NCI-H748 (cell line): ENCODE results near the gene NCAM2.

Source experiments
- DNase-seq: peaks from one replicate; lab custom pipeline; 2025; ENCODE audit not compliant: unreplicated experiment; lab: John Stamatoyannopoulos, UW

The NCAM2 gene

DNA sequence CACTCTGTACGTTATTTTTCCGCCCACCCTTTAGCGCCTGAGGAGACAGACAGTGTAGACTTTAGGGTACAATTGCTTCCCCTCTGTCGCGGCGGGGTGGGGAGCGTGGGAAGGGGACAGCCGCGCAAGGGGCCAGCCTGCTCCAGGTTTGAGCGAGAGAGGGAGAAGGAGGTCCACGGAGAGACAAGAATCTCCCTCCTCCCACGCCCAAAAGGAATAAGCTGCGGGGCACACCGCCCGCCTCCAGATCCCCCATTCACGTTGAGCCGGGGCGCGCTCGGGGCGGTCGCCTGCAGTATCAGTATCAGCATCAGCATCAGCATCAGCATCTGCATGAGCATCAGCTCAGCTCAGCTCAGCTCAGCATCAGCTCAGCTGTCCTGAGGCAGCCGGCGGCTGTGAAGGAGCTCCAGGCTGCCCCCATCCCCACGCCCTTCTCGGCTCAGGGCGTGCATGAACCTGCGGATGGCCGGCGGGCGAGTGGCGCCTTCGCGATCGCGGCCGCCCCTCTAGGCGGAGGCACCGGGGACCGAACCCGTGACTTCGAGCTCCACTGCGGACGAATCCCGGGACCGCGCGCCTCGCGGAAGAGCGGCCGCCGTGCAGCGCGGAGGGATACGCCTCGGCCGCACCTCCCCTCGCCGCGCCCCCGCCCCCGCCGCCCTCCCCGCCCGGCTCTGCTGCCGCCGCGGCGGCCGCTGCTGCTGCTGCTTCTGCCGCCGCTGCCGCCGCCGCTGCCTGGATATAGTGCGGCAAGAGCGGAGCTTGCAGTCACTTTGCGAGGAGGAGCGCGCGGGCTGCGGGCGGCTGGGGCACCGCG lies at the start of gene NCAM2:
NCAM2 (plus strand) TSS at position 774 of the 820 bp plus-strand sequence.
- peak; percentile 86 for DNase-seq

DNA sequence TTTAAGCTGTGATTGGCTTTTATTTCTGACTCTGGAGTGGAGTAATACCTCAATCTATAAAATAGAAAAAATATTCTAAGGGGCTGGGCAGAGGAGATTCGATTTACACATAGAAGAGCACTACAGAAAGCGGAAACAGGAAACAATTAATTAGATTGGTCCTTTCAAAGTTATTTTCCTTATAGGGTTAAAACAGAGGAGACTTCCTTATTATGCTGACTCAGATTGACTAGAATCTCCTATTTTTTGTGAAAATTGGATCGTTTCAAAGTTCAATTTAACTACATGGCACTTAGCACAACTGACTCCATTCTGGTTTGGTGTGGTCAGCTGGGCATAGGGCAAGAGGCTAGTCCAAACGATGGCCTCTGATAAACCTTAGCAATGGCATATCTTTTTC lies 48.3 kb upstream of the NCAM2 start:
- DNase-seq: no peak

DNA sequence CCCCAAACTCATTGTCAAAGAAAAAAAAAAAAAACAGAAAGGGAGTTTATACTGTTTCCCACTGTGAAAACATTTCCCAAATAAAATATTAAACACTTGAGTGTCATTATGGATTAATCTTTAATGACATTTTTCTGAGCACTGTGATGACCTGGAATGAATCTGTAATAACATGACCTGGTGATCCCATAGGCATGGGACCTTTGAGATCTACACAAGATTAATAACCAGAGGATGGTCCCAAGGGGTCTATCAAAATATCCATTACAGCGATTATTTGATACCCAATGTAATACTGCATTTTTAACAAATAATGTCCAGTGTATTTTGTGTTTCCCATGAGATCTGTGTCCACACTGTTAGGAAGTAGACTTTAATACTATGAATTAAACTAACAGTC lies 32.4 kb upstream of the NCAM2 start:
- no peak for DNase-seq

DNA sequence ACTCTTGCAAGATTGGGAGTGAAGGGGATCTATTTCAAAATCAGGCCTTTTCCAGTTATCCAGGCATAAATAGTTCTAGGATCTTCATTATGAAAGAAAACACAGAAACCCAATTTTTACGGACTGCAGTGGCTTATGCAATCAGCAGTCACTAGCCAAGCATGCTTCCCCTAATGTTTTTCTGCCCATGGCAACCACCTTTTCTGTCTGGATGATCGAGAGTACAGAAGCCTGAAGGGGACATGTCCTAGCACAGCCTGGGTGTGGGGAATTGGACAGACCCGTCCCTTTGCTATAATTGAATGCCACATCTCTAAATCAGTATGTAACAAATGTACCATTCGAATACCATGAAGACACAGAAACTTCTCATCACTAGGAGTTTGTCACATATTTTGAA lies 29.8 kb upstream of the NCAM2 start:
- peak; percentile 5 for DNase-seq

DNA sequence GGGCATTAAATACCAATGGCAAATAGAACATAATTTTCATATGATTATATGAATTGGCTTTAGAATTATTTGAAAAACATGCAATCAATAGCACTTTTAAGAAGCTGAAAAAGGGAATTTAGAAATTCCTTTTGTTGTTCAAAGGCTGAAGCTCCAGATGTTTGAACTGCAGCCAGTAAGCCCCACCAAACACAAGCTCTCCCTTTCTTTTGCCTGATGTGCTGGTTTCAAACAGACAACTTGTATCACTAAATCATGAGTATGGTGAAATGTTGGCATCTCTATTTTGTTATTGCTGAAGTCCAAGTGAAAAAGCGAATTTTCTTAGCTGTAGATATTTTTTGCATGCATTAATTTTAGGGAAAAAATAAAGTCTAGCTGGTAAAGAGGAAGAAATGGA lies 27.5 kb upstream of the NCAM2 start:
- no peak for DNase-seq

DNA sequence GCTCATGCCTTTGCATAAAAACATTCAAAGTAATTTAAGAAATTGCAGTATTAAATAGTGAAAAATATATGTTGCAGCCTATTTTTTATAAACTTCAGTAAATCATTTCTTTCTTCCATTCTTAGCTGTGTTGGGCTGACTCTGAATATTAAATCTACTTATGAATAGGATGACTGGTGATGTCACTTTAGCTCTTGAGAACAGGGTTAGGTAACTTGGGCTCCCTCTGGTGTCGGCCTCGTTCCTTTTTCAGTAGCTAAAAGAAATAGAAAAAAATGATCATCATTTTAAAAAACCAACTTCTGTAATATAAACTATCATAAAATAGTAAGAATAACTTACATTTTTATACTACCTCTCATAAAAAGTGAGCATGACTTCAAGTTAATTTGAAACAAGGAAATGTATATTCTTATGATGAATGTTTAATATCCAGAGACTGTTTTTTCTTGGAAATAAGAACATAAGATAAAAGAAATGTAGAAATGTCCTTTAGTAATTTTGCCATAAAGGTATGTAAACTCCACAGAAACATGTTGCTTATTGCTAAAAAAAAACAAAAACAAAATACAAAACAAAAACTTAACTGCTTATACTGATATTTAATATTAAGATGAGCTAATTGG lies 26.8 kb upstream of the NCAM2 start:
- peak; percentile 69 for DNase-seq

DNA sequence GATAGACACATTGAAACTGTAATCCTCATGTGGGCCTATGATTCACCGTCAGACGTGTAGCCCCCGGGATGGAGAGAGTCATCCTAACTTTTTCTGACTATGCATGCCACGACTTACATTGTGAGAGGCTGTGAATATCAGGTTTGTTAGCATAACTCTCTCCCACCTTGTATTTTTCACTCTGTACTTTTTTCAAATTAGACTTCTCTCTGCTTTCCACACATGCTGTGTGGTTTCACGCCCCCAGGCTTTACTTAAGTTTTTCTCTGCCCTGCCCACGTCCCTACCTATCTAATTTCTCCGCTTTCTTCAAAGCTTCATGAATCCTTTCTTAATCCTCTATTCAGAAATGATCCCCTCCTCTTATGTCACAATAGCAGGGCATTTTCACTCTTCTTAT lies 3.4 kb upstream of the NCAM2 start:
- no peak for DNase-seq

DNA sequence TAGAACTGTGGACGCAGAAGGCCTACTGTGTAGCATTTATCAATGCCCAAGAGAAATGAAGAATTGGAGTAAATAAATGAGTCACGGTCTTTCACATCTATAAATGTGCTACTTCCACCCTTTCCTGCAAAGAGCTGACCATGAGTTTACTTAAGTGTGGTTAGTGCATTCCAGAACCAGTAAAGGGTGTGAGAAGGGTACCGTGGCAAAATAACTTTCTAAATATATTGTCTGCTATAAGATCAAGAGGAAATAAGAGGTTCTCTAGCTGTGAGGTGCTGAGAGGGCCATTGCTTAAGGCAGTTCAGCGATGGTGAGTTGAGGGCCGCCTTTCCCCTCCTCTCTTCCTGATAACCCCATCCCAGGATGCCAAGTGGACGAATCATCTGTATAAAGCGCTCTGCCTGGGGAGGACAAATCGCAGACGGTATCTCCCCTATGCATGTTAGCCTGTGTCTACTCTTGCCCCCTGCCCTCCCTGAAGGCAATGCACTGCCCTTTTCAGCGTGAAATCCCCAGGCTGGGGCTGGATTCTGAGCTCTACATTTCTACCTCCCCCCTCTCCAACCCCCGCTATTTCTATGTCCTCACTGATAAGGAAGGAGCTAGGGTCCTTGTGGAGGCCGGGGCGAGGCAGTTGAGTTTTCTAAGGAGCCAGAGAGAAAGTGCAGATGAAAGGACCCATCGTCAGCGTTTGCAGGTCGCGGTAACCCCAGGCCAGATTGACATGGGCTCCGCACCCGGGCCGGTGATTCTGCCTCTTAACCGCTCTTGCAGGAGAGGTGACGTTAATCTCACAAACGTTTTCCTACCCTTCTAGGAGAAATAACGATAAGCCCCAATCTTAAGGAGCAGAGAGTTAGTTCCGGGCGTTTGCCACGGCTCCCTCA lies 1.5 kb upstream of the NCAM2 start:
- DNase-seq: no peak

DNA sequence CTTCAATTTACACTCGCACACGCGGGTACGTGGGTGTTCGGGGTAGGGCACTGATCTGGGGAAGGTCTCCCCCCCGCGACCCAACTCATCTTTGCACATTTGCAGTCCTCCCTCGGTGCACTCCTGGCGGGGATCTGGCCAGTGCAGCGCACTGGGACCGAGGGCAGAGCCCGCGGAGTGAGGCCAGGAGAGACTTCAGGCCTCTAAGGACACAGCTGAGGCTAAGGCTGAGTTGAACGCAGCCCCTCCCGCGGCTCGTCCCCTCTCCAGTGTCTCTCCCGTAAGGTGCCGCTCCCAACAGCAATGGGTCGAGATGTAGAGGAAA lies 936 bp upstream of the NCAM2 start:
- DNase-seq: no peak

DNA sequence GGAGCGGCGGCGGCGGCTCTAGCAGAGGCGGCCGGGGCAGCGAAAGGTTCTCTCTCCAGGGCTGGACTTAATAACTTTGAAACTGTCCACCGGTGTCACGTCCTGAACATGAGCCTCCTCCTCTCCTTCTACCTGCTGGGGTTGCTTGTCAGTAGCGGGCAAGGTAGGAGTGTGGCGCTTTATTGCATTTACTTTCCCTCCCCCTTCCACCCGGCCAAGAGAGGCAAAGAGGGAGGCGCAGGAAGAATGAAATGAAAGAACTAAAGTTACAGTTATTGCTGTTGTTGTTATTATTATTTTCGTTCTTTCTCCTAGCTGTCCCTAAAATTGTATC lies 214 bp downstream of the NCAM2 start:
- DNase-seq: no peak

DNA sequence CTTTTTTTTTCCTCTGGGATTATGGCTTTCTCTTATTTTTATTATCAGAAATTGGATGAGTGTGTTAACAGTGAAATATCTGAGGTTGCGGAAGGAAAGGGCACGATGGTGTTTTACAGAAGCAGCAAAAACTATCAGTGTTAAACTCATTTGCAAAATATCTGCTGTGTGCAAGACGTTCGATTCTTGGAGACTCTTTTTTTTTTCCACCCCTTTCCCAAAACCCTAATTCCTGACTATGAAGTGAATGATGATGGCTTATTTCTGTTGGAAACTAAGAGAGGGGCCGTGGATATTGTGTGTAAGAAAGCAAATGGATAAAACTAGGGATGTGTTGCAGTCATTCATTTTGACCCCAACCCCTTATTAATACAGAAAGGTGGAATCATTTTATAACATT lies 677 bp downstream of the NCAM2 start:
- no peak for DNase-seq

DNA sequence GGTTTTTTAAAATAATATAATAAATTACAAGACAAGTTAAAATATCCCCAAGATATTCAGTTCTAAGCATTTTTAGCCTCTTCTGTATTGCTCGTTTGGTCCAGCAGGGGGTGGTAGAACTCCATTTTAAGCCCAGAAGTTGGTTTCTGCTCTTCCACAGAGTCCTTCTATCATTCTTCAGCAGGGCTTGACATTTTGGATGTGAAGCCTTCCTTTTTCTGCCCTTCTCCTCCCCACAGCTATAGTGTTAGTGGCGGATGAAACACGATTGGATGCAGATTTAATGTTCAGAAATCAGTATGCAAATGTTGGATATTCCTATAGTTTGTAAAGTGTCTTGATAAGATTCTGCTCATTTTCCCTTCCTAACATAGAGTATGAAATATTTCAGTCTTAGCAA lies 1.4 kb downstream of the NCAM2 start:
- DNase-seq: peak; percentile 51

DNA sequence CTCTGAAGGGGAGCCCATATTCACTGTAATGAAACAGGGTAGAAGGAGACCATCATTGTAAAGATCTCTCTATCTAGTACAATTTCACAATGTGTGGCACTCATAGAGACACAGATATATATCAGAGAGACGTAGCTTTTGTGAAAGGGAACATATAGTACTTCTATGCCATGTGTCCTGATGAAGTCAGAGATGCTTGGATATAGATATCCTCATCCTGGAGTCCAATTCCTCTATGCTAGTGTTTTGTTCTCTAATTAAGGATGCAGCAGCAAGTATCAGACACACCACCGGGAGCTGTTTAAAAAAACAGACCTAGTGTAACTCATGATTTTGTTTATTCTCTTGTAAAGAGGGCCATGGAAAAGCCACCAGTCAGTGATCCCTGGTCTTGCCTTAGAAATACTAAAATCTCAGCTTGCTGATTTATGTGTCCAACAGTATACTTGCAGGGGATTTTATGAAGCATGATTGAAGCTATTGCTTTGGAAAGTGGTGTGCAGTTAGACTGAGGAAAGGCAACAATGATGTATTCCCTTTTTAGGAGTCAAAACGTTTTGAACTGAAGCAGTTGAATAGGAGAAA lies 2.5 kb downstream of the NCAM2 start:
- DNase-seq: no peak

DNA sequence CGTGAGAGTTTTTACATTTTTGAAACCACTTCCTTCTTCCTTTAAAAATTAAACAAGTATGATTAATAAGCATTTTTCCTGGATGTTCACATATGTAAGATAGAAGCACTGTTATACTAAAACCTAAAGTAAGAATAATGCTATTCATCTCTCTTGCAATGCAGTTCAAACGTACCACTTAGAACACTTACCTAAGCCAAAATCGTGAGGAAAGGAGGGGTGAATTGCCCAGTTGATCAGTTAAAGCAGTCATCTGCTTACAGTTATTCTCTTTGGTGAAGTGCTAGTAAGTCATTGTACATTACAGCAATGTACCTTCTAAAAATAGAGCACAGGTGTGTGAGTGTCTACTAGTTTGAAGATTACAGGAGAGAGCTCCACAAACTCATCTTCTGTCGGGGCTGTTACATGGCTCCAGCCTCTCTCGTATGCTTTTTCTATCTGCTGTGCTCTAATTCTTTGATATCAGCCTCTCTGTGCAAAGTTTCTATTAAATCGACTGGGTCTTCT lies 3.4 kb downstream of the NCAM2 start:
- no peak for DNase-seq

DNA sequence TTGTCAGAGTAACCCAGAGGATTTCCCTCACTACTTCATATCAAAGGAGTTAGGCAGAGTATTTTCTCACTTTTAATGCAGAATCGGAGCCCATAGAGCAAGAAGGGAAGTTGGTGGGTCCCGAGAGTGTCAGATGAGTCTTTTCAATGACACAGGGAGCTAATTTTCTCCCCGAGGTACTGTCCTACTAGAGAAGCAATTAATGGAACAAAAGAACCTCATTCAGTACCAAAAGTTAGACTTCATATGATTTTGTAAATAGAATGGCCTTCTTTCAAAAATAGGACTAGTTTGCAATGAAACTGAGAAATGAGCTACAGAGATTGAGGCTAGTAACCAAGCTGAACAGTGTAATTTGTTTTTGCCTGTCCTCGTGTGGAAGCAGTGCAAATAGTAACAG lies 3.9 kb downstream of the NCAM2 start:
- DNase-seq: no peak

DNA sequence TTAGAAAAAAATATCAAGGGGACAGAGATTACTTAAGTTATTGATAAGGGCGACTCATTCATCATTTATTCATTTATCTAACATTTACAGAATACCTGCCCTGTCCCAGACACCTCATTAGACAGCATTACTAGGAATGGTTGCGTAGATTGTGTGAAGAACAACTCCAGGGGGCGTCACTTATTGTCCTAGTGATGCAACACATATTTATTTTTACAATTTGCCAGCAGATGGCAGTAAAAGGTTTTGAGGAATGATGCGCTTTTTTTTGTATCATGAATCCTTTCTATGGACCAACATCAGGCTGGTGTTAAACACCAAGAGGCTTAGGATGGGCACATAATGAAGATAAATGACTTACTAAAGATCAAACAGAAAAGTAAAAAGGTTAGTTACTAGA lies 5.5 kb downstream of the NCAM2 start:
- peak; percentile 73 for DNase-seq

DNA sequence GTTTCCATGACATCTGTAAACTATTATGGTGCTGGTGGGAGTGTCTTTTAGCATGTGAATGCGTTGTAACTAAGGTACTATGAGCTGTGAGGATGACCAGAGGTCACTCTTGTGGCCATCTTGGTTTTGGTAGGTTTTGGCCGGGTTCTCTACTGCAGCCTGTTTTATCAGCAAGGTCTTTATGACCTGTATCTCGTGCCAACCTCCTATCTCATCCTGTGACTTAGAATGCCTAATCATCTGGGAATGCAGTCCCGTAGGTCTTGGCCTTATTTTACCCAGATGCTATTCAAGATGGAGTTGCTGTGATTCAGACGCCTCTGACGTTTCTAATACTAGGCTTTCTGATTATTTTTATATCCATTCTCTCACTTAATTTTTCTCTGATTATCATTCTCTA lies 9.4 kb downstream of the NCAM2 start:
- no peak for DNase-seq

DNA sequence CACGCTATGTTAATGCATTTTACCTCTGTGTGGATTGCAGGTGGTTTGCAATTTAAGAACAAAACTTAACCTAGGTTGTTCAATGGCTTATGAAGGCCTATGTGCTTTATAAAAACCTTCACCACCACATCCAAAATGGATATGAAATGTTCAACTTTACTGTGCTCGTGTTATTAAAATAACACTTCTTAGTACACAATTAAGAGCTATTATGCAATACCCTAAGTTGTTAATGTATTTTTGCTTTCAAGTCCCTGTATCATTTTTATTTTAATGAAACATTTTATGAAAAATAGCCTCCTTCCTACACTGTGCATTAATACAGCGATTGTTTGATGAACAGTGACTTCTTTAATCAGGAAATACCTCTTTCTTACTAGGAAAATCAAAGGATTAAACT lies 12.0 kb downstream of the NCAM2 start:
- DNase-seq: no peak

DNA sequence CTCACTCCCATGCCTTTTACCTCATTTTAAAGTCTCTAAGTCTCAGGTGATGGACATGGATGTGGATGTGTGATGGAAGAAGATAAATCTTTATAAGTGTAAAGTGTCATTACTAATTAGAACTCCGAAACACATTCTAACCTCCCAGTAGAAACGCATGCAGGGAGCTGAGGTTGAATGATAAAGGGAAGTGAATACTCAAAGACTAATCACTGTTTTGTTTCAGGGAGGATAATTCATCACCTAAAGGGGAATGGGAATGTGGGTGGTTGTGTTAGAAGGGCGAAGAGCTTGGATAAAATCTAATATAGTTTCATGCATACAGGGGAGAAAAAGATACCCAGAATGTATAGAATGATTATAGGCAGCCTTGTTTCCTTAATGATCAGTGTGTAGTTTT lies 12.5 kb downstream of the NCAM2 start:
- no peak for DNase-seq

DNA sequence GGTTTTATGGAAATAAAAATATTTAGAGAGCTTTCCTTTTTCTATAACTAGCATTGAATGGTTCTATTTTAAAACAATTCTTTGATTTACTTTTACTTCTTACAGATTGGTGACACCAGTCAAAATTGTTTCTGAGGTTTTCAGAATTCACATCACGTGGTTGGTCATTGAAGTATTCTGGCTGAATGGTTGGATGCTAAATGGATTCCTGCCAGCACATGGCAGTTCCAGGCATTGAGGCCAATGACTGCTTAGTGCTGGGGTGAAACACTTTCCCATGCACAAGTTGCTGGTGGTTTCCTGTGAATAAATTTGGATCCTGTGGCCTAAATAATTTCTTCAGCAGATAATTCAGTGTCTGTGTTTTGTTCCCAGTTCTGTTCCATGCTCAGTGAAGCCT lies 20.6 kb downstream of the NCAM2 start:
- DNase-seq: no peak

DNA sequence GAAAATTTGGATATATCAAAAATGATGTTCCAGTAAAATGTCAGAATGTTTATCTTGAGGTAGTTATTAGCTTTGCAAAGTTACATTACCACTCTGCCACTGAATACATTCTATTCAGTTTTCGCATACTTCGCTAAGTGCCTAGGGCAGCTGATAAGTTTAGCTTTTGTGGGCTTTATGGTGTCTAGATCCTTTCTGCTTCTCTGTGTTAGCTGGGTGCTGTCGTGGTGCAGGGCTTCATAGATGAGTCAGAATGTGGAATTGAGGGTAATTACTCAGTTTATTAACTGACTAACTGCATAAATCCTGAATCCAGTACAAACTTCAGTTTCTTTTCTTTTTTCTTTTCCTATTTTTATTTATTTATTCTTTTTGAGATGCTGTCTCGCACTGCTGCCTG lies 21.5 kb downstream of the NCAM2 start:
- no peak for DNase-seq

DNA sequence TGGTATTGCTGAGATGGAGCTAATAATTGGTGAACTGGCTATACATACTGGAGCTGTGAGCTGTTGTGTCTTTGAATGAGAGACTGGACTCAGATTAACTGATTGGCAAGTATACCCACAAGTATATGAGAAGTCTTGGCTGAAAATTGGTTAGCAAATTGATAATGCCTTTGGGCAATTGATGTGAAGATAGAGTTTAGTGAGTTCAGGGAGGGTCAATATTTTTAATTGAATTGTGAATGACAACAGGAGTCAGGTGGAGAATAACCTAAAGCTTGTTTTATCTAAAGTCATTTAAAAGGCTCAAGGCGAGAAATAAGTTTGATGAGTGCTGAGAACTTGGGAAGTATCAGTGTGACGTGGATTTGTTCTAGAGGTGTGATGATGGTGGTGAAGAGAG lies 27.5 kb downstream of the NCAM2 start:
- no peak for DNase-seq
